GM12892 (cell line): Measurements from ENCODE around the gene GNG14.

Source experiments
- DNase-seq: peaks from one replicate; pipeline ENCODE4 v3.0.0; 2011; ENCODE audit not compliant: insufficient read length
- FAIRE-seq: peaks from 2 replicates; lab custom pipeline; 2011; peaks lifted over from hg19 to GRCh38; lab: Jason Lieb, UNC
- POLR2A ChIP-seq: IDR thresholded peaks from 2 replicates; pipeline ENCODE4 v1.6.1; 2011; ENCODE audit warnings: low read depth, low read length, control low read depth
- POLR2AphosphoS5 ChIP-seq: IDR thresholded peaks from 2 replicates; pipeline ENCODE4 v1.6.1; 2011; ENCODE audit warnings: low read depth, low read length, control low read depth
- TAF1 ChIP-seq: IDR thresholded peaks from 2 replicates; pipeline ENCODE4 v1.6.1; 2011; ENCODE audit warnings: low read depth, mild to moderate bottlenecking, control low read depth, low read length, borderline replicate concordance

Gene GNG14

GRCh38 chr19:12652219-12652618 lies 35.6 kb upstream of the GNG14 start:
- no peak for FAIRE-seq
- TF ChIP-seq POLR2A (no peak), TAF1 (no peak), POLR2AphosphoS5 (no peak)
- no peak for DNase-seq

GRCh38 chr19:12655546-12655945 lies 32.3 kb upstream of the GNG14 start:
- FAIRE-seq: no peak
- TF ChIP-seq POLR2AphosphoS5: no peak
- DNase-seq: no peak

DNA sequence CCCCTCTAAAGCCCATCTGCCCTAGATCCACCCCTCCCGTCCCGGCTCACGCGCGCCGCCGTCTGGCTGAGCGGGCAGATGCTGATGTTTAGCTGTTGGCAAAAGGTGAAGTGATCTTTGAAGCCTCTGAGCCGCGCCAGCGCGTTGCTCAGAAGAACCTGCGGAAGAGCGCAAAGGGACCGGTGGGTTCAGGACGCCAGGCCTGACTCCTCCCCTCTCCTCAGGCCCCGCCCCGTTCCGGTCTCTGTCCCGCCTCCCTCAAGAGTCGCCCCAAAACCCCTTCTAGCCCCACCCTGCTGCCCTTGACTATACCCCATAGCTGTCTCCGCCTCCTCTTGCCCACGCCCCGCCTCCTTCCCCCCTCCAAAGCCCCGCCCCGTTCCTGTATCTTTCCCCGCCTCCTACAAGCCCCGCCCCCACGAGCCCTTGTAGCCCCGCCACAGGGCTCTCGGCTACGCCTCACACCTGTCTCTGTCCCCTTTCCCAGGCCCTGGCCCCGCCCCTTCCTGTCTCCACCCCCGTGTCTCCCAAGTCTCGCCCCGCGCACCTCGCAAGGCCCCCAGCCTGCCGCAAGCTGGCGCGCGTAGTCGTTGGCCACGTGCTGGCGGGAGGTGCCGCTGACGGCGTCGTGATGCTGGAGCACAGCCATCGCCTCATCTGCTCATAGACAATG lies 30.8 kb upstream of the GNG14 start:
- TF ChIP-seq POLR2AphosphoS5 (no peak), POLR2A (no peak), TAF1 (no peak)
- DNase-seq (no peak), FAIRE-seq (no peak)

GRCh38 chr19:12657966-12658365 lies 29.8 kb upstream of the GNG14 start:
- TF ChIP-seq POLR2AphosphoS5 (no peak), TAF1 (no peak), POLR2A (no peak)
- no peak for DNase-seq
- FAIRE-seq: no peak

GRCh38 chr19:12660980-12661379 lies 26.8 kb upstream of the GNG14 start:
- no peak for TF ChIP-seq POLR2AphosphoS5
- no peak for TF ChIP-seq POLR2A
- no peak for TF ChIP-seq TAF1
- FAIRE-seq: no peak
- DNase-seq: no peak

GRCh38 chr19:12664406-12665280 lies 23.2 kb upstream of the GNG14 start:
- TF ChIP-seq TAF1 (no peak), POLR2AphosphoS5 (no peak), POLR2A (0 out of 2 replicates have a peak, but pooled peaks have one; percentile 28)
- DNase-seq (no peak), FAIRE-seq (no peak)

DNA sequence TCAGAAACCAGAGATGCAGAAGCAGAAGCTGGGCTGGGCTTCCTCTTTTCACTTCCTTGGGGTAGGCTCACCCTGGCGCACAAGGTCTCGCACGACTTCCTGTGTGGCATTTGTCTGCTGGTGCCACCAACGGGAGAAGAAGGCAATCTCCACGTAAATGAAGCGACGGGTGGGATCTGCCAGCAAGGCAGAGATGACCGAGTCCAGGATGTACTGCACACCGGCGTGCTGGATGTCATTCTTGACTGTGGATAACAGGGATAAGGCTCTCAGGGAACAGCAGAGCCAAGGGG lies 22.6 kb upstream of the GNG14 start:
- peak; percentile 73 for DNase-seq
- peak; percentile 91 for FAIRE-seq
- TF ChIP-seq TAF1: 0 out of 2 replicates have a peak, but pooled peaks have one; percentile 22
- TF ChIP-seq POLR2A: no peak

DNA sequence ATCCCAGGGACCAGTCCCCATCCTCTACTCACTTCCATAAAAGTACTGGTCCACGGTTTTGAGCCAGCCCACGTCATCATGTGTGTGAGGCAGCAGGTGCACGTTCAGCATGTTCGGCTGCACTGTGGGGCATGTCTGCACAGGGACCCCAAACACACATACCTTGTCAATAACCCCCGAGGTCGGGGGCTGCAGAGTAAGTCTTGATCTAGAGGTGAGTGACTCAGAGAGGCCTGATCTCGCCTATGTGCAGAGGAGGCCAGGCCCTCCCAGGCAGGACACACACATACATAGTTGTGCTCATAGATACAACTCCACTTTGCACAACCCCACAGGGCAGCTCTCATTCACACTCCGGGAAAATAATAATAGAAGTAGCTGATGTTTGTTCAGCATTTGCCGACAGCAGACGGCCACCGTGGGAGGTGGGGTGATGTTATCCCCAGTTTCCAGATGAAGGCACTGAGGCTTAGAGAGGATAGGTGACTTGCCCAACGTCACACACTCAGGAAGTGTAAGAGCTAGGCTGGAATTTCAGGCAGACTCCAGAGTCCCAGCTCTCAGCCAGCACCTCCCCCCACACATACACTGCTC lies 22.0 kb upstream of the GNG14 start:
- no peak for DNase-seq
- TF ChIP-seq POLR2AphosphoS5 (no peak), TAF1 (no peak), POLR2A (no peak)
- peak; percentile 53 for FAIRE-seq

DNA sequence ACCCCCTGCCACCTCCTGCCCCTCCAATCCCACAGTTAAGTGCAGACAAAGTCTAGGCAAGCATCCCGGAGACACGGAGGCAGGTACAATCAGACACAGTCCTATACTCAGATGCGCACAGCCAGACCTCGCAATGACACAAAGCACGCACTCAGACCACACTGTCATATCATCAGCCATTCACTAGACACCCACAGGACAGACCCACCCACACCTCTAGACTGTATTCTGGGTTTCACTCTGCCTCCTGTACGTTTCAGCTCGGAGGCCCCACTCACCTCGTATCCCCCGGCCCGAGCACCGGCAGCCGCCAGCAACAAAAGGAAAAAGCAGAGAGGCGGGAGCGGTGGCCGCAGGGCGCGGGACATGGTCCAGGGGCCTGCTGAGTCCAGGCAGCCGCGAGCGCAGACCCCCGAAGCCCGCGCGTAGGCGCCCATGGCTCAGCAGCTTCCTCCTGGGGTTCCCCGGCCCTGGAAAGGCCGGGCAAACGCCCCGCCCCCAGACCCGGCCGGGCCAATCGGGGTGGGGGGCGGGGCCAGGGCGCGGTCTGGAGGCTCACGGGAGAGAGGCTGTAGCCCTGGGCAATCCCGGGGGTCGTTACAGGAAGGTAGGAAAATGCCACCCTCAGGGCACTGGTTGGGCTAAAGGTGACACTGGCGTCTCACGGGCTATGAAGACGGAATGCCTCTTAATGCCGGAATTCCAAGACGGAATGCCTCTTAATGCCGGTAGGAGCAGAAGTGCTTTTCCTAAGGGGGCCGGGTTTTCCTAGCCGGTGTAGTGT lies 21.3 kb upstream of the GNG14 start, which contains the start of the genes MAN2B1 and WDR83:
MAN2B1 (minus strand) TSS at position 478 of the 784 bp plus-strand sequence; CDS start at position 437, 41 bp downstream.
WDR83 (plus strand) TSS at position 543 of the 784 bp plus-strand sequence. CDS start 2,984 bp downstream, outside the sequence.
- peak; percentile 92 for FAIRE-seq
- TF ChIP-seq POLR2AphosphoS5 (peak; percentile 52; the same call in 1 of the 2 replicates), TAF1 (peak; percentile 71; the same call in 1 of the 2 replicates), POLR2A (peak; percentile 75; the same call in 1 of the 2 replicates)
- DNase-seq: peak; percentile 96

DNA sequence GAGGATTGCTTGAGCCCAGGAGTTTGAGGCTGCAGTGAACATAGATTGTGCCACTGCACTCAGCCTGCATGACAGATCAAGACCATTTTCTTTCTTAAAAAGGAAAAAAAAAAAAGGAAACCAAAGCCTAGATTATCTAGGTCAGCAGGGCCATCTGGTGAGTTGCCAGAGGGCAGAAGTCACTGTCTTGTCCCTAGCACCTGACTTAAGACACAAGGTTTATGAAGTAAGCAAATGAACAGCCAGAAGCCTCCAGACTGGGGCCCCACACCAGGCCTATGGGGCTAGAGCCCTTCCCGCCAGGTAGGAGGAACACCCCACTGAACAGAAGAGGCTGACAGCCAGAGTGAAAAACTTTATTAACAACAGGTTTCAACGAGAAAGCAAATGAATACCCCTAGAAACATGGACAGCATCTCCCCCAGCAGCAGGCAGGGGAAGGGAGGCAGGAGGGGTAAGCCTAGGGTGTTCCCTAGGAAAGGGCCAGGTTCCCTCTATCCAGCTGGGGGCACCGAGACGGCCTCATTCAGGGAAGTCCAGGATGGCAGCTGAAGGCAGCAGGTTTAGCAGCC lies 20.0 kb upstream of the GNG14 start:
- no peak for TF ChIP-seq TAF1
- no peak for TF ChIP-seq POLR2AphosphoS5
- no peak for TF ChIP-seq POLR2A
- no peak for FAIRE-seq
- no peak for DNase-seq

DNA sequence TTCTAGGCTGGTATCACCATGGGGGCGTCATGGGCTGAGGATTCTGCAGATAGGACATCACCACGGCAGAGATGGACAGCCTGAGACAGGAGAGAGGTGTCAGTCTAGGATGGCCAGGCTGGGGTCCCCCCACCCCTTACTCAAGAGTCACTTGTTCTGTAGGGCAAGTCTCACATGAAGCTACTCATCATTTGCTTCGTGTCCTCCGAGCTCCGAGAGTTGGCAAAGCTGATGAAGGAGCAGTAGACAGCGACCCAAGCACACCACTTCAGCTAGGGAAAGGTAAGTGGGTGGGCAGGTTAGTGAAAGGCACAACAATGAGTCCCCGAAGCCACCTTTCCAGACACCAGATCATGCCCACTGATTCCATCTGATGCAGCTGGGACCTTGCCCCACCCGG lies 19.5 kb upstream of the GNG14 start:
- DNase-seq (no peak), FAIRE-seq (no peak)
- TF ChIP-seq POLR2A (no peak), TAF1 (no peak), POLR2AphosphoS5 (no peak)
